HG03095 (cell line): Measurements from ENCODE around the gene JAM2.
"Not testable (repeated sequence)": the region's sequence is repeated elsewhere in the genome, so short reads cannot be mapped to it uniquely, and the experiment has no call there.

ENCODE experiments used
- ATAC-seq: cut with Tn5 transposase; IDR thresholded peaks from one replicate; pipeline ENCODE4 v1.9.1; 2021; ENCODE audit warnings: moderate library complexity; ENCODE audit not compliant: unreplicated experiment

JAM2 gene

DNA sequence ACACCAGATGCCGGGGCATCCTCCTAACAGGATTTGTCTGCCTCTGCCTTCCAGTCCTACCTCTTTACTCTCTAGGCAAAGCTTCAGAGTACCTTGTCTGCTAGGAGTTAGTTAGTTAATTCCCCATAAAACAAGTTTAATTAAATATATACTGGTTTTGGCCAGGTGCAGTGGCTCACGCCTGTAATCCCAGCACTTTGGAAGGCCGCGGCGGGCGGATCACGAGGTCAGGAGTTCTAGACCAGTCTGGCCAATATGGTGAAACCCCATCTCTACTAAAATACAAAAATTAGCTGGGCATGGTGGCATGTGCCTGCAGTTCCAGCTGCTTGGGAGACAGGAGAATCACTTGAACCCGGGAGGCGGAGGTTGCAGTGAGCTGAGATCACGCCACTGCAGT lies 75.0 kb downstream of the JAM2 start:
- not testable (repeated sequence) for ATAC-seq

GRCh38 chr21:25717491-25718147 lies 78.6 kb downstream of the JAM2 start:
- no peak for ATAC-seq

GRCh38 chr21:25721987-25722386 lies 82.9 kb downstream of the JAM2 start:
- ATAC-seq, result no peak

DNA sequence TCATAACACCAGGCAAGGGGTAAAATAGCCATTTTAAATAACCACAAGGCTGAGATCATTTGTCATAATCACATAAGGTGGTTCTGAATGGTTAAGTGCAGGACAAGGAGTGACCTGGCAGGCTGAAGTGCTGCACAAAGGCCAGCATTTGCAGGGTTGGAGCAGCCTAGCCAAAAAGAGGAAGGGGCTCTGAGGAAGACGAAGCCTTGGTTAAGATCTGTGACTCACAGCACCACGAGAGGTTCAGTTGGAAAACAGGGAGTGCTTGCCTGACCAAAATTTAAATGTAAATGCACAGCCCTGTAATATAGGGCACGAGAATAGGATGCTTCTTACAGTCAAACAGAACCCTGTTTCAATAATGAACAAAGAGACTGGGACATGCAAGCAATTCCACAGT lies 83.6 kb downstream of the JAM2 start:
- no peak for ATAC-seq

DNA sequence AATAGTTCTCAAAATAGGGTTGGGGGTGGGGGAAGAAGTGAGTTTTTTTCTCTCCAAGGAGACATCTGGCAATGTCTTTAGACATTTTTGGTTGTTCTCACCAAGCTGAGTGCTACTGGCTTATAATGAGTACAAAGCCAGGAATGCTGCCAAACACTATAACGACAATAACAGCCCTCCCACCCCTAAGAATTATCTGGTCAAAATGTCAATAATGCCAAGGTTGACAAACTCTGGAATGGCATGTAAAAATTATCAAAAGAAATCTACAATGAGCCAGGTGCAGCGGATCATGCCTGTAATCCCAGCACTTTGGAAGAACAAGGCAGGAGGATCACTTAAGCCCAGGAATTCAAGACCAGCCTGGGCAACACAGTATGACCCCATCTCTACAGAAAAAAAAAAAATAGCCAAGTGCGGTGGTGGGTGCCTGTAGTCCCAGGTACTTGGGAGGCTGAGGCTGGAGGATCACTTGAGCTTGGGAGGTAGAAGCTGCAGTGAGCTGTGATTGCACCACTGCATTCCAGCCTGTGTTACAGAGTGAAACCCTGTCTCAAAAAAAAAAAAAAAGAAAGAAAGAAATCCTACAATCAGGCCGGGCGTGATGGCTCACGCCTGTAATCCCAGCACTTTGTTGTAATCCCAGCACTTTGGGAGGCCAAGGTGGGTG lies 93.2 kb downstream of the JAM2 start:
- ATAC-seq, result no peak

- ATAC-seq, result no peak
Measured at GRCh38 chr21:25733859-25734653, 95.0 kb downstream of the JAM2 start.

DNA sequence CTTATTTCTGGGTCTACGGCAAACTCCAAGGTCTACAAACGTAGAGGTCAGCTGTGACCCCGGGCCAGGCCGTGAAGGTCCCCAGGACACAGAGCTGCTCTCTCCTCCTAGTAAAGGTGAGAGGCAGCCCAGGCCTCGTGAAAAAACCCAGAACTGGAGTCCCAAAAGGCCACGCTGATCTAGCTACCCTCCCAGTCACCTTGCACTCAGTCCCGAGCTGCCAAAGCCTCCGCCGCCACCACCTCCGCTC lies 95.5 kb downstream of the JAM2 start:
- peak; percentile 5 for ATAC-seq

DNA sequence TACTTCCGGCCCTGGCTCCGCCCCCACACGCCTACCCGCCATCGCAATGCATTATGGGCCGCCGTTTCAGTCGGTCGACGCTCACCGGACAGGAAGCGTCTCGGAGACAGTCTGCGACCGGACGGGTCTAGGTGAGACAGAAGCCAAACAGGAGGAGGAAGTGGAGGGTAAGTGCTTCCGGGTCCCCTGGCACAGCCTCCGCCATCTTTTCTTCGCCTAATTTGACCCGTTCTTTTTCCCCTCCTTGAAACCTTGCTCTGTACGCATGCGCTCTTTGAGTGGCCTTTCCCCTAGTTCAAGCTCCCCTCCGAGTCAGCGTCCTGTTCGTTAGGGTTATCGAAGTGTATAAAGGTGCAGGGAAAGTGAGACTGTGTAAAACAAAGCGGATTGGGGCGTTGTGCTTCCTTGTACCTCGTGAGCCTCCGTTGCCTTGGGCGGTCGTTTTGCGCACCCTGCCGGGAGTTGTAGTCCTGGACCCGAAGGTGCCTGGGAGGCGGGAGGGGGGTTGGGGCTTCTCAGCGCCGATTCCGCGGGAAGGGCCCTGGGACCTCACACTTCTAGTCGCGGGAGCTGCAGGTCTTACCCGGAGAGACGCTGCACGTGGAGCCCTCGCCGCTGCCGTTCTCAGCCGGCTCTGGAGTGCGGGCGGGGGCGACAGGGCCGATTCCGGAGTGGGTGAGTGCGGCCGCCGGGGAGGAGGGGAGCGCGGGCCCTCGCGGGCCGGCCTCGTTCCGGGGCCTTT lies 96.0 kb downstream of the JAM2 start, which contains the start of the genes ATP5PF and GABPA:
TSS of gene ATP5PF (minus strand) at position 1 of the 742 bp plus-strand sequence. CDS start 5,110 bp downstream, outside the sequence.
TSS of gene GABPA (plus strand) at position 69 of the 742 bp plus-strand sequence. CDS start 6,627 bp downstream, outside the sequence.
- peak; percentile 86 for ATAC-seq

DNA sequence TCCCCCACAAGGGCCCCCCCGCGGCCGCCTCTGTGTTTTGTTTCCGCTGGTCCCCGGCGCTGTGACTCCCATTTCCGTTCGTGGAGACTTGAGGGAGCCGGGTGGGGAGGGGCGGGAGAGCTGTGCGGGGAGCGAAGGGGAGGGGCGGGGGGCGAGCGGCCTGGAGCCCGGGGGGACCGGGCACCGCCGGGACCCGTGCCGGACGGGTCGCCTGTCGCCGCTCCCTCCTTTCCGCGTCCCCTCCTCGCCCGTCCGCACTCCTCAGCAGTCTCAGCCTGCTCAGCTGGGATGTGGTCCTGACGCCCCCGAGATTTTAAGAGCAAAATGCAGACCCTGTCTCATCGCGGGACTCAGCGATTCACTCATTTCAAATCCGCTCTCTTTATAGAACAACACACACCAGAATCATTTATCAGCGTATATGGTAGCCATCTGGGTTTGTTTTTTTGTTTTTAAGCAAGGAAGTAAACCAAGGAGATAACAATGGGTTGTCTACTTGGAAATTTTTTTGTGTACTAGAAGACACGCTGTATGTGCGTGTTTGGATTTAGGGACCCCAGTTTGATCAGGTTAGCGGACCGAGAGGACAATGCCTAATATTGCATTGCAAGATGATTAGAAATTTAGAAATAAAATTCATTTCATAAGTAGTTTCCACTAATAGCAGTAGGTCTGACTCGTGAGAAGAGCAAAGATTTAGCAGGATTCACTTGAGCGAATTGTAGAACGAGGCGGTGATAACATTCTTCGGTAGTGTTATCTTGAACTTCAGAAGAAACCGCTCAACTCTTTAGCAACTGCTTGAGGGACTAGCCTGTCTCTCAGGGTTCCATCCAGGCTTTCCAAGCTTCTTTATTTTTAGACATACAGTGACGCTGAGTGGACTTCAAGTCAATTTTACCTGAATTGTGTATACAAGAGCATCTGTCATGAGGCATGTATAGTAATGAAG lies 96.9 kb downstream of the JAM2 start:
- ATAC-seq, result peak; percentile 7

GRCh38 chr21:25737421-25737820 lies 98.4 kb downstream of the JAM2 start:
- no peak for ATAC-seq

GRCh38 chr21:25742900-25743299 lies 103.8 kb downstream of the JAM2 start:
- no peak for ATAC-seq

DNA sequence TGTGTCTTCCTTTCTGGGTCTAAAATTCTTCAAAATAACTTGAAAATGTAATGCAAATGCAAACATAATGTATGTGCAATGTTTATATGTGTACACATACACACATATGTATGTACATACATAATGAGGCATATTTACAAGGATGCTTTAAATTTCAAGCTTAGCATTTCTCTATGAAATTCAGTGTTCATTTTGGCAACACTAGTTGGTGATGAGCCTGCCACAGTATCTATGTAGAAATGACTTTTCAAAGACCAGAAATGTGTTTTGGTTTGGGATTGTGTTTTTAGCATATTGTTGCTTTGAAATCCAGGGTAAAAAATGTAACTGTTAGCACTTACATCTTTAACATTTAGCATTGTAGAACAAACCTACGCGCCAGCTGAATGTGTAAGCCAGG lies 105.8 kb downstream of the JAM2 start:
- ATAC-seq, result no peak

- ATAC-seq, result no peak
Measured at GRCh38 chr21:25750085-25750484, 111.0 kb downstream of the JAM2 start.

GRCh38 chr21:25752416-25752815 lies 113.4 kb downstream of the JAM2 start:
- ATAC-seq, result no peak

- ATAC-seq, result no peak
Measured at GRCh38 chr21:25756190-25756932, 117.3 kb downstream of the JAM2 start.

- no peak for ATAC-seq
Measured at GRCh38 chr21:25757531-25757930, 118.5 kb downstream of the JAM2 start.

DNA sequence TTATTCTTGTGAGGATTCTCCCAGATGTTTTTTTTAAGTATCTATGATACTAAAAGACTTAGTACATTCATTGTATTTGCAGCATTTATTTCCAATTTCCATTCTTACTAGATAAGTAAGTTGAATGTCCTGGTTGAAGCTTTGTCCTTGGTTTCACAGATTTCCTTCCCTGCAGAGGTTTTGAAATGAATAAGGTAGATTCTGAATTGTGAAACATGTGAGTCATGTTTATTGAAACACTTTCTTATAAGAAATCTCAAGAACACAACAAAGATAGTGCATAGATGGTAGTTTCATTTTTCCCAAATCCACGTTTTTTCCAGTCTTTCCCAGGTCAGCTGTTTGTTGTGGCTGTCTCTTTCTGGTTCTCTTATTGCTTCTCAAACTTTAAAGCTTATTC lies 120.5 kb downstream of the JAM2 start:
- ATAC-seq, result no peak

GRCh38 chr21:25760061-25760460 lies 121.0 kb downstream of the JAM2 start:
- no peak for ATAC-seq

- ATAC-seq, result no peak
Measured at GRCh38 chr21:25760677-25761076, 121.6 kb downstream of the JAM2 start.
